Astrocyte (in vitro differentiated cells and primary cell): ENCODE measurements around the gene SCYL3. TPM values are rescaled to one million over a fixed set of nuclear protein-coding genes. Genes with fewer than 3 reads are reported as not detected.

Experiments used
- DNase-seq: peaks from one replicate; pipeline ENCODE4 v3.0.0-alpha.2; 2010; ENCODE audit warnings: low read depth
- FAIRE-seq: peaks from 2 replicates; lab custom pipeline; 2011; peaks lifted over from hg19 to GRCh38; lab: Jason Lieb, UNC
- H2AFZ ChIP-seq: 2 replicates; pipeline ENCODE4 v1.6.0; 2012; ENCODE audit warnings: low read depth, low read length, inconsistent platforms
- H3K27ac ChIP-seq: 2 replicates; pipeline ENCODE4 v1.5.1; 2011; ENCODE audit warnings: low read depth, low read length, inconsistent platforms
- H3K27me3 ChIP-seq: 2 replicates; pipeline ENCODE4 v1.6.0; 2011; ENCODE audit warnings: low read length, inconsistent platforms; ENCODE audit not compliant: insufficient read depth
- H3K36me3 ChIP-seq: 2 replicates; pipeline ENCODE4 v1.5.1; 2011; ENCODE audit warnings: low read length, inconsistent platforms; ENCODE audit not compliant: insufficient read depth
- H3K4me1 ChIP-seq: 2 replicates; pipeline ENCODE4 v1.5.1; 2011; ENCODE audit warnings: low read length, inconsistent platforms; ENCODE audit not compliant: insufficient read depth
- H3K4me2 ChIP-seq: 2 replicates; pipeline ENCODE4 v1.6.0; 2012; ENCODE audit warnings: low read length, inconsistent platforms
- H3K4me3 ChIP-seq: 2 replicates; pipeline ENCODE4 v1.5.1; 2011; ENCODE audit warnings: low read depth, mild to moderate bottlenecking, low read length, inconsistent platforms; ENCODE audit not compliant: insufficient read depth
- H3K79me2 ChIP-seq: 2 replicates; pipeline ENCODE4 v1.6.0; 2012; ENCODE audit warnings: mild to moderate bottlenecking, low read length, inconsistent platforms; ENCODE audit not compliant: insufficient read depth
- H3K9ac ChIP-seq: 2 replicates; pipeline ENCODE4 v1.6.0; 2012; ENCODE audit warnings: mild to moderate bottlenecking, low read length, inconsistent platforms
- H3K9me3 ChIP-seq: 2 replicates; pipeline ENCODE4 v1.5.1; 2012; ENCODE audit warnings: low read depth, mild to moderate bottlenecking, low read length, inconsistent platforms; ENCODE audit not compliant: insufficient read depth
- H4K20me1 ChIP-seq: 2 replicates; pipeline ENCODE4 v1.6.0; 2012; ENCODE audit warnings: low read length, inconsistent platforms; ENCODE audit not compliant: insufficient read depth
- H3K27ac Mint-ChIP-seq: one replicate; pipeline ENCODE4 v1.8.0; 2021; ENCODE audit warnings: mild to moderate bottlenecking, mixed read lengths; ENCODE audit not compliant: unreplicated experiment
- H3K27me3 Mint-ChIP-seq: one replicate; pipeline ENCODE4 v1.8.0; 2021; ENCODE audit warnings: low read depth, mixed read lengths; ENCODE audit not compliant: unreplicated experiment
- H3K36me3 Mint-ChIP-seq: one replicate; pipeline ENCODE4 v1.8.0; 2021; ENCODE audit warnings: low read depth, mixed read lengths; ENCODE audit not compliant: unreplicated experiment
- H3K4me1 Mint-ChIP-seq: one replicate; pipeline ENCODE4 v1.8.0; 2021; ENCODE audit warnings: low read depth, mixed read lengths; ENCODE audit not compliant: unreplicated experiment
- H3K4me3 Mint-ChIP-seq: one replicate; pipeline ENCODE4 v1.8.0; 2021; ENCODE audit warnings: mild to moderate bottlenecking, moderate library complexity, mixed read lengths; ENCODE audit not compliant: unreplicated experiment
- H3K9me3 Mint-ChIP-seq: one replicate; pipeline ENCODE4 v1.8.0; 2021; ENCODE audit warnings: mild to moderate bottlenecking, mixed read lengths; ENCODE audit not compliant: unreplicated experiment
- CTCF ChIP-seq: IDR thresholded peaks from 2 replicates; pipeline ENCODE4 v1.5.1; 2011; ENCODE audit warnings: low read depth, mild to moderate bottlenecking, inconsistent platforms, low read length, moderate library complexity; ENCODE audit not compliant: insufficient read depth
- EZH2 ChIP-seq: IDR thresholded peaks from 2 replicates; pipeline ENCODE4 v1.6.1; 2012; ENCODE audit warnings: mild to moderate bottlenecking, low read length, inconsistent platforms; ENCODE audit not compliant: insufficient read depth
- total RNA-seq: library from RNA; stranded (reverse); gene quantifications from 2 replicates; pipeline ENCODE4 v1.2.1, GENCODE V29; 2021

Gene SCYL3
- total RNA-seq, 1 donor from 2014 or later: 6.2 TPM

- H3K27me3 Mint-ChIP-seq: no peaks in the 10 kb centered on the region
- no peaks in the 10 kb centered on the region for H3K9me3 ChIP-seq
- H3K4me3 ChIP-seq: peak overlapping the region; percentile 9
- no peaks in the 10 kb centered on the region for H3K27me3 ChIP-seq
- H2AFZ ChIP-seq: no peak overlapping the region
- peaks cover 10% of the 10 kb centered on the region for H3K36me3 ChIP-seq
- H3K27ac ChIP-seq: no peak overlapping the region
- peak; percentile 28 for DNase-seq
- H3K36me3 Mint-ChIP-seq: peaks cover 21% of the 10 kb centered on the region
- no peaks in the 10 kb centered on the region for H3K9me3 Mint-ChIP-seq
- H3K9ac ChIP-seq: no peak overlapping the region
- FAIRE-seq: no peak
- TF ChIP-seq CTCF: no peak
- no peak for TF ChIP-seq EZH2
- H3K4me3 Mint-ChIP-seq: no peak overlapping the region
- no peak overlapping the region for H3K27ac Mint-ChIP-seq
- no peaks in the 10 kb centered on the region for H3K79me2 ChIP-seq
- H3K4me1 Mint-ChIP-seq: peaks cover 16% of the 10 kb centered on the region
- H3K4me1 ChIP-seq: peaks cover 9% of the 10 kb centered on the region
- peaks cover 8% of the 10 kb centered on the region for H4K20me1 ChIP-seq
- no peak overlapping the region for H3K4me2 ChIP-seq
Measured at GRCh38 chr1:169877800-169878491, 15.8 kb downstream of the SCYL3 start.

- DNase-seq (peak; percentile 81), FAIRE-seq (peak; percentile 87)
- Histone ChIP-seq H3K27me3 (no peaks in the 10 kb centered on the region), H3K4me2 (peak overlapping the region; percentile 20), H3K4me1 (peaks cover 9% of the 10 kb centered on the region), H3K4me3 (no peak overlapping the region), H3K9ac (peak overlapping the region; percentile 1), H2AFZ (no peak overlapping the region), H3K9me3 (no peaks in the 10 kb centered on the region), H3K36me3 (peaks cover 24% of the 10 kb centered on the region), H3K27ac (peak overlapping the region; percentile 60), H4K20me1 (peaks cover 5% of the 10 kb centered on the region), H3K79me2 (no peaks in the 10 kb centered on the region)
- peaks cover 7% of the 10 kb centered on the region for H3K9me3 Mint-ChIP-seq
- H3K27ac Mint-ChIP-seq: peak overlapping the region; percentile 83
- no peak overlapping the region for H3K4me3 Mint-ChIP-seq
- H3K36me3 Mint-ChIP-seq: peaks cover 39% of the 10 kb centered on the region
- peaks cover 12% of the 10 kb centered on the region for H3K4me1 Mint-ChIP-seq
- TF ChIP-seq EZH2: no peak
- no peak for TF ChIP-seq CTCF
- H3K27me3 Mint-ChIP-seq: no peaks in the 10 kb centered on the region
Measured at GRCh38 chr1:169874229-169874628, 19.5 kb downstream of the SCYL3 start.

GRCh38 chr1:169873582-169874199, 20.0 kb downstream of the SCYL3 start:
- Histone ChIP-seq H2AFZ (no peak overlapping the region), H3K36me3 (peaks cover 29% of the 10 kb centered on the region), H3K27ac (peak overlapping the region; percentile 60), H4K20me1 (no peaks in the 10 kb centered on the region), H3K79me2 (no peaks in the 10 kb centered on the region), H3K4me3 (no peak overlapping the region), H3K27me3 (no peaks in the 10 kb centered on the region), H3K4me1 (peaks cover 9% of the 10 kb centered on the region), H3K4me2 (peak overlapping the region; percentile 20), H3K9ac (peak overlapping the region; percentile 1), H3K9me3 (no peaks in the 10 kb centered on the region)
- H3K4me3 Mint-ChIP-seq: no peak overlapping the region
- no peak for TF ChIP-seq EZH2
- no peak for TF ChIP-seq CTCF
- H3K36me3 Mint-ChIP-seq: peaks cover 39% of the 10 kb centered on the region
- H3K4me1 Mint-ChIP-seq: peaks cover 11% of the 10 kb centered on the region
- DNase-seq (peak; percentile 14), FAIRE-seq (no peak)
- H3K9me3 Mint-ChIP-seq: peaks cover 7% of the 10 kb centered on the region
- H3K27ac Mint-ChIP-seq: peak overlapping the region; percentile 83
- no peaks in the 10 kb centered on the region for H3K27me3 Mint-ChIP-seq
